Endothelial cell (in vitro differentiated cells): ENCODE results near the gene VEGFC. TPM values are rescaled to one million over a fixed set of nuclear protein-coding genes. Genes with fewer than 3 reads are reported as not detected.

Source experiments
- DNase-seq: peaks from one replicate; pipeline ENCODE4 v3.0.0; 2021; ENCODE audit warnings: low spot score
- H3K27ac Mint-ChIP-seq: one replicate; pipeline ENCODE4 v1.8.0; 2021; ENCODE audit warnings: mixed read lengths, inconsistent platforms; ENCODE audit not compliant: unreplicated experiment
- H3K27me3 Mint-ChIP-seq: one replicate; pipeline ENCODE4 v1.8.0; 2021; ENCODE audit warnings: mild to moderate bottlenecking, moderate library complexity, mixed read lengths, inconsistent platforms; ENCODE audit not compliant: unreplicated experiment
- H3K36me3 Mint-ChIP-seq: one replicate; pipeline ENCODE4 v1.8.0; 2021; ENCODE audit warnings: mild to moderate bottlenecking, low read depth, mixed read lengths, inconsistent platforms; ENCODE audit not compliant: unreplicated experiment
- H3K4me1 Mint-ChIP-seq: one replicate; pipeline ENCODE4 v1.8.0; 2021; ENCODE audit warnings: mild to moderate bottlenecking, mixed read lengths, inconsistent platforms; ENCODE audit not compliant: unreplicated experiment
- H3K4me3 Mint-ChIP-seq: one replicate; pipeline ENCODE4 v1.8.0; 2021; ENCODE audit warnings: mild to moderate bottlenecking, mixed read lengths, inconsistent platforms; ENCODE audit not compliant: unreplicated experiment
- H3K9me3 Mint-ChIP-seq: one replicate; pipeline ENCODE4 v1.8.0; 2021; ENCODE audit warnings: mixed read lengths, inconsistent platforms; ENCODE audit not compliant: unreplicated experiment
- total RNA-seq: library from RNA; stranded (reverse); fragmentation: NEBNext Ultra II Directional; extraction: Animal tissue kit (Norgen Biotek cat#: 25700); gene quantifications from one replicate; pipeline ENCODE4 v1.2.1, GENCODE V29; 2021; ENCODE audit not compliant: unreplicated experiment
- TF ChIP-seq, protein P1 (sequence below): fragments of 200-600 bp; sonication (generic); IDR thresholded peaks from one replicate; pipeline ENCODE4 v1.5.0; 2021; ENCODE audit warnings: antibody characterized with exemption; ENCODE audit not compliant: unreplicated experiment

The VEGFC gene
- total RNA-seq, 1 donor from 2014 or later = 0.92 TPM

DNA sequence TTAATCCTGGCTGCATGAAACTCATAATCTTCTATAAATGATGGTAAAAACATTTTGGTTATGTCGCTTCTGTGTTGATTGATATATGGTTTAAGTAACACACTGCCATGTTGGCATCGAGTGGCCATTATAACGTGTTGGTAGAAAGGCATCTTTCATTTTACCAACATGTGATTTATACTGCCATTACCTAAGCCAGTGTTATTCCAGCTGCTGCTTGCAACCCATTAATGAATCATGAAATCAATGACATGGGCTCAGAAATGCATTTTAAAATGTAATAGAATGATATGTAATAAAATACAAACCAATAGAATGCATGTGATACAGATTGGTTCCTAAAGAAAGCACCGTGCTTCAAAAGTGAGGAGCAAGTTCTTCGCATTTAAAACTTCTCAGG lies 102.0 kb downstream of the VEGFC start:
- no peak overlapping the region for H3K4me3 Mint-ChIP-seq
- TF ChIP-seq, protein P1, sequence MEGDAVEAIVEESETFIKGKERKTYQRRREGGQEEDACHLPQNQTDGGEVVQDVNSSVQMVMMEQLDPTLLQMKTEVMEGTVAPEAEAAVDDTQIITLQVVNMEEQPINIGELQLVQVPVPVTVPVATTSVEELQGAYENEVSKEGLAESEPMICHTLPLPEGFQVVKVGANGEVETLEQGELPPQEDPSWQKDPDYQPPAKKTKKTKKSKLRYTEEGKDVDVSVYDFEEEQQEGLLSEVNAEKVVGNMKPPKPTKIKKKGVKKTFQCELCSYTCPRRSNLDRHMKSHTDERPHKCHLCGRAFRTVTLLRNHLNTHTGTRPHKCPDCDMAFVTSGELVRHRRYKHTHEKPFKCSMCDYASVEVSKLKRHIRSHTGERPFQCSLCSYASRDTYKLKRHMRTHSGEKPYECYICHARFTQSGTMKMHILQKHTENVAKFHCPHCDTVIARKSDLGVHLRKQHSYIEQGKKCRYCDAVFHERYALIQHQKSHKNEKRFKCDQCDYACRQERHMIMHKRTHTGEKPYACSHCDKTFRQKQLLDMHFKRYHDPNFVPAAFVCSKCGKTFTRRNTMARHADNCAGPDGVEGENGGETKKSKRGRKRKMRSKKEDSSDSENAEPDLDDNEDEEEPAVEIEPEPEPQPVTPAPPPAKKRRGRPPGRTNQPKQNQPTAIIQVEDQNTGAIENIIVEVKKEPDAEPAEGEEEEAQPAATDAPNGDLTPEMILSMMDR = no peak
- H3K9me3 Mint-ChIP-seq = no peaks in the 10 kb centered on the region
- no peak for DNase-seq
- no peaks in the 10 kb centered on the region for H3K36me3 Mint-ChIP-seq
- H3K27ac Mint-ChIP-seq = no peak overlapping the region
- no peaks in the 10 kb centered on the region for H3K27me3 Mint-ChIP-seq
- no peaks in the 10 kb centered on the region for H3K4me1 Mint-ChIP-seq

DNA sequence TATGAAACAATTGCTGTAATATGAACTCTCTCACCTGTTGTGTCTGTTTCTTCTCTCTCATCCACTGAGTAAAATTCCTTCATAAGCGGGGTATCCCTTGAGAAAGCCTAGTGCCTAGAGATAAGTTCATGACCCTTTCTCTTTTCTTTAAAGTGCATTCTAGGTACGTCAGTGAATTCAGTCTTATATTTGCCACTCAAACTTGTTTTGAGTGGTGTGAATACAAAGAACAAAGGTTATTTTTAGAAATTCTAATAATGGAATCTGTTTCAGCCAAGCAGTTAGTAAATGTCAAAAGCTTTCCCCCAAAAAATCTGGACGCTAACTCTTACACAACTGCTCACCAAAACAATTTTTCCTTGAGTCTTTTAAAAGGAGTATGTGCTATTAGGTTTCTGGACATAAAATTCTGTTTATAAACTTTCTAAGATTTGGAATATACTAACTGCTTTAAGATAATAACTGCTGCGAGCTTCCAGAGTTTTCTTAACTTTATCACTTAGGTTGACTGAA lies 112.0 kb downstream of the VEGFC start:
- Mint-ChIP-seq H3K9me3 (no peaks in the 10 kb centered on the region), H3K36me3 (no peaks in the 10 kb centered on the region), H3K4me3 (no peak overlapping the region), H3K27me3 (no peaks in the 10 kb centered on the region), H3K27ac (no peak overlapping the region), H3K4me1 (peaks cover 5% of the 10 kb centered on the region)
- DNase-seq = no peak
- TF ChIP-seq, protein P1 = no peak

DNA sequence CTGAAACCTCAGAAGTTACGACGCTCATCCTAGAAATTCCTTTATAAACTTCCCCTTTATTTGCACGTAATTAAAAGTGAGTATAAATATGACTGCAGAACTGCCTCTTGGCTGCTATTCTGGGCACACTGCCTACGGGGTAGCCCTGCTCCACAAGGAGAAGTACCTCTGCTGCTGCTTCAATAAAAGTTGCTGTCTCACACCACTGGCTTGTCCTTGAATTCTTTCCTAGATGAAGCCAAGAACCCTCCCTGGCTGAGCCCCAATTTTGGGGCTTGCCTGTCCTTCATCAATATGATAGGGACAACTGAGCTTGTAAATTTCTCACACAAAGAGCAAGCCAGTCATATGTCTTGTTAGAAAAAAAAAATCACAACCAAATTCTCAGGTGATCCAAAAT lies 115.8 kb downstream of the VEGFC start:
- H3K4me3 Mint-ChIP-seq = no peak overlapping the region
- no peaks in the 10 kb centered on the region for H3K27me3 Mint-ChIP-seq
- DNase-seq = no peak
- no peaks in the 10 kb centered on the region for H3K9me3 Mint-ChIP-seq
- H3K36me3 Mint-ChIP-seq = no peaks in the 10 kb centered on the region
- no peak overlapping the region for H3K27ac Mint-ChIP-seq
- TF ChIP-seq, protein P1 = no peak
- H3K4me1 Mint-ChIP-seq = peaks cover 5% of the 10 kb centered on the region

DNA sequence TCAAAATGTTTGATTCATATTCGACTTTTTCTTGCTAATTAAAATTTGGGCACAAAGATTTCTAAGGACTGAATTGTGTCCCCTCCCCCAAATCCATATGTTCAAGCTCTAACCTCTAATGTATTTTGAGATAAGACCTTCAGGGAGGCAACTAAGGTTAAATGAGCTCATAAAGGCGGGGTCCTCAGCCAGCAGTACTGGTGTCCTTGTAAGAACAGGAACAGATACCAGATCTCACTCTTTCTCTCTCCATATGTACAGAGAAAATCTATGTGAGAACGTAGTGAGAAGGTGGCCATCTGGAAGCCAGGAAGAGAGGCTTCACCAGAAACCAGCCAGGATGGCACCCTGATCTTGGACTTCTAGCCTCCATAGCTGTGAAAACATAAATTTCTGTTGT lies 116.9 kb downstream of the VEGFC start:
- peaks cover 5% of the 10 kb centered on the region for H3K4me1 Mint-ChIP-seq
- TF ChIP-seq, protein P1 = no peak
- no peak overlapping the region for H3K27ac Mint-ChIP-seq

DNA sequence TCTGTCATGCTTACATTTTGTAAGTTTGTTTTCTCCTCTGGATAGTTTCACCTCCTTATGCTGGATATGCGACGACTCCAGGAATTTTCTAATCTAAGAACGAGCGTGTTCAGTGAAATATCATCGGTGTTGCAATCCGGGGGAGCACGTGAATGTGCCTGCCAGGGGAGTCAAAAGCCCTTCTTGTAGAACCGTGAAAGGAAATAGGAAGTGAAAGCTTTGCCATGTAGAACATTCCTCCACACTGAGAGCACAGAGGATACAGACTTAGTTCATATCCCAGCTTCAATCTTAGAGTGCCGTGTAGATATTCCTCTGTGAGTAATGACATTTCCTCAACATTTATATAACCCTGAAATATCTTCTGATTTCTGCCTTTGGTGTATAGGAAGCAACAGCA lies 121.2 kb downstream of the VEGFC start:
- no peak overlapping the region for H3K27ac Mint-ChIP-seq
- H3K4me1 Mint-ChIP-seq = no peaks in the 10 kb centered on the region
- no peaks in the 10 kb centered on the region for H3K27me3 Mint-ChIP-seq

More for the DNA sequence above, 116.9 kb downstream of the VEGFC start:
- DNase-seq = no peak
- Mint-ChIP-seq H3K4me3 (no peak overlapping the region), H3K9me3 (no peaks in the 10 kb centered on the region), H3K36me3 (no peaks in the 10 kb centered on the region), H3K27me3 (no peaks in the 10 kb centered on the region)

More for the DNA sequence above, 121.2 kb downstream of the VEGFC start:
- Mint-ChIP-seq H3K4me3 (no peak overlapping the region), H3K9me3 (no peaks in the 10 kb centered on the region), H3K36me3 (no peaks in the 10 kb centered on the region)
- DNase-seq = no peak
- TF ChIP-seq, protein P1 = no peak
